GM19468 (cell line): ENCODE measurements around the gene MRPL17.
"Not testable (repeated sequence)": the region's sequence is repeated elsewhere in the genome, so short reads cannot be mapped to it uniquely, and the experiment has no call there.

Experiments used
- ATAC-seq: cut with Tn5 transposase; IDR thresholded peaks from one replicate; pipeline ENCODE4 v1.9.1; 2021; ENCODE audit warnings: mild to moderate bottlenecking, moderate library complexity, moderate number of reproducible peaks; ENCODE audit not compliant: unreplicated experiment; ENCODE audit errors: extremely low read depth

MRPL17 gene

GRCh38 chr11:6682936-6683861 is at the start of gene MRPL17:
MRPL17 (minus strand) TSS chr11:6683340; CDS start chr11:6683296, 44 bp downstream.
- peak; percentile 86 for ATAC-seq

- no peak for ATAC-seq
These were observed 45.0 kb upstream of the MRPL17 start for GRCh38 chr11:6727971-6728760.

GRCh38 chr11:6725386-6725896 is 42.3 kb upstream of the MRPL17 start:
- no peak for ATAC-seq

GRCh38 chr11:6724013-6724412 is 40.9 kb upstream of the MRPL17 start:
- no peak for ATAC-seq

GRCh38 chr11:6721343-6721742 is 38.2 kb upstream of the MRPL17 start:
- no peak for ATAC-seq

GRCh38 chr11:6719576-6719975 is 36.4 kb upstream of the MRPL17 start:
- no peak for ATAC-seq

- ATAC-seq: no peak
These were observed 34.3 kb upstream of the MRPL17 start for GRCh38 chr11:6717426-6717825.

- ATAC-seq: not testable (repeated sequence)
These were observed 28.4 kb upstream of the MRPL17 start for GRCh38 chr11:6711552-6711951.

- no peak for ATAC-seq
These were observed 25.7 kb upstream of the MRPL17 start for GRCh38 chr11:6708876-6709275.

- ATAC-seq: peak; percentile 42
These were observed 22.9 kb upstream of the MRPL17 start for GRCh38 chr11:6705905-6706535.

- no peak for ATAC-seq
These were observed 20.3 kb upstream of the MRPL17 start for GRCh38 chr11:6703247-6704063.

GRCh38 chr11:6701955-6702354 is 18.8 kb upstream of the MRPL17 start:
- not testable (repeated sequence) for ATAC-seq

GRCh38 chr11:6695377-6695776 is 12.2 kb upstream of the MRPL17 start:
- no peak for ATAC-seq

GRCh38 chr11:6694229-6694535 is 11.0 kb upstream of the MRPL17 start:
- no peak for ATAC-seq

GRCh38 chr11:6693342-6694228 is 10.4 kb upstream of the MRPL17 start:
- no peak for ATAC-seq

GRCh38 chr11:6692128-6692527 is 9.0 kb upstream of the MRPL17 start:
- ATAC-seq: no peak

- ATAC-seq: not testable (repeated sequence)
These were observed 7.4 kb upstream of the MRPL17 start for GRCh38 chr11:6690431-6691132.

GRCh38 chr11:6687876-6688275 is 4.7 kb upstream of the MRPL17 start:
- no peak for ATAC-seq
